ENCODE data around the gene DGKH. TPM values are rescaled to one million over a fixed set of nuclear protein-coding genes. Genes with fewer than 3 reads are reported as not detected.
"Not testable (repeated sequence)": the region's sequence is repeated elsewhere in the genome, so short reads cannot be mapped to it uniquely, and the experiment has no call there.

Gene DGKH
- total RNA-seq, 6 donors from 2014 or later, result 9.6 to 33.2 (median 17.4) TPM

DNA sequence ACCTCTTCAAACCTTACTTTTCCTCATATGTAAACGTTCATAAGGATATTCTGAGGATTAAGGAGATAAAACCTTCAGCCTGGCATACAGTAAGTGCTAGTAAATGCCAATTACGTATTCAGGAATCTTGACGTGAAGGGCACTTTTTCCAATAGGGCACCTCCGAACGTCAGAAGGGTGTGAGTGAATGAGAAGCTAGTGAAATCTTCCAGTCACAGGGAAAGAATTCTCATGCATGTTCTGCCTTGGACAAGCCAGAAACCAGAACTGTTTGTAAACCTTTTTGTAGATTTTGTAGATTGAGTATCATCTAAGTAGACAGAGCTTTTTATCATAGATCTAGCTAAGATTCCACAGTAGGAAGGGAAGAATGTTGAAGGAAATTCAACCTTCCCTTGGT, 16.5 kb downstream of the DGKH start:
- H3K4me1 ChIP-seq, result peaks cover 0 to 4% (median 0%) of the 10 kb centered on the region in 4 donors
- no peaks in the 10 kb centered on the region for H3K27me3 ChIP-seq
- no peak overlapping the region for H3K27ac ChIP-seq
- ATAC-seq (ENCODE audit: low FRiP score in 2 of 2), result no peak
- TF ChIP-seq EP300 (IDR thresholded peaks at IDR 0.05), result no peak
- TF ChIP-seq, protein P1, sequence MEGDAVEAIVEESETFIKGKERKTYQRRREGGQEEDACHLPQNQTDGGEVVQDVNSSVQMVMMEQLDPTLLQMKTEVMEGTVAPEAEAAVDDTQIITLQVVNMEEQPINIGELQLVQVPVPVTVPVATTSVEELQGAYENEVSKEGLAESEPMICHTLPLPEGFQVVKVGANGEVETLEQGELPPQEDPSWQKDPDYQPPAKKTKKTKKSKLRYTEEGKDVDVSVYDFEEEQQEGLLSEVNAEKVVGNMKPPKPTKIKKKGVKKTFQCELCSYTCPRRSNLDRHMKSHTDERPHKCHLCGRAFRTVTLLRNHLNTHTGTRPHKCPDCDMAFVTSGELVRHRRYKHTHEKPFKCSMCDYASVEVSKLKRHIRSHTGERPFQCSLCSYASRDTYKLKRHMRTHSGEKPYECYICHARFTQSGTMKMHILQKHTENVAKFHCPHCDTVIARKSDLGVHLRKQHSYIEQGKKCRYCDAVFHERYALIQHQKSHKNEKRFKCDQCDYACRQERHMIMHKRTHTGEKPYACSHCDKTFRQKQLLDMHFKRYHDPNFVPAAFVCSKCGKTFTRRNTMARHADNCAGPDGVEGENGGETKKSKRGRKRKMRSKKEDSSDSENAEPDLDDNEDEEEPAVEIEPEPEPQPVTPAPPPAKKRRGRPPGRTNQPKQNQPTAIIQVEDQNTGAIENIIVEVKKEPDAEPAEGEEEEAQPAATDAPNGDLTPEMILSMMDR (IDR thresholded peaks at IDR 0.05), result no peak
- TF ChIP-seq POLR2A (IDR thresholded peaks at IDR 0.05), result no peak
- WGBS, 2 donors, result 74 to 80% methylated on average over 5 of the region's 5 CpGs
- H3K36me3 ChIP-seq, result peaks cover 0 to 5% (median 1%) of the 10 kb centered on the region in 4 donors
- H3K9me3 ChIP-seq, result no peaks in the 10 kb centered on the region
- no peak for DNase-seq
- no peak overlapping the region for H3K4me3 ChIP-seq

DNA sequence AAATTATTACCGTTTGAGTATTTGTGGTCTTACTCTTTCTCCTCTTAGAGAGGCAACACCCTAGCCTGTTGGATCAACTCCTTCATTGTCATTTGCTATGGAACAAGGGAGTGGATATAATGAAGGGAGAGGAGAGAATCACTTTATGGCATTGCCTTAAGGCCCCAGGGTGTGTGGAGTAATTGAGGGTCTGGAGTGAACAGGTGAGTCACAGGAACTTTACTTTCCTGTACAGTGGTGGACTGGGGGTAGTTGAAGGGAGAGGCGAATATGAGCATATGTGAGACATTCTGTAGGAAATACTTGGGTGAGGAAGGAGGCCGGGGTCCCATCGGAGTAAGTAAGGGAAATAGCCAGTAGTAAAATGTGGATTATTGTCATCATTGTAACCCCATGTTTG, 17.0 kb downstream of the DGKH start:
- Histone ChIP-seq H3K9me3 (no peaks in the 10 kb centered on the region), H3K4me3 (no peak overlapping the region), H3K4me1 (peaks cover 0 to 4% (median 0%) of the 10 kb centered on the region in 4 donors), H3K36me3 (peaks cover 0 to 3% (median 1%) of the 10 kb centered on the region in 4 donors), H3K27ac (no peak overlapping the region), H3K27me3 (no peaks in the 10 kb centered on the region)
- no peak for DNase-seq
- 85% methylated on average over 4 of the region's 4 CpGs for WGBS, 2 donors
- no peak for ATAC-seq (ENCODE audit: low FRiP score in 2 of 2)
- TF ChIP-seq EP300 (IDR thresholded peaks at IDR 0.05) (no peak), POLR2A (IDR thresholded peaks at IDR 0.05) (no peak), POLR2AphosphoS5 (IDR thresholded peaks at IDR 0.05) (no peak)
- TF ChIP-seq, protein P1 (IDR thresholded peaks at IDR 0.05), result no peak

DNA sequence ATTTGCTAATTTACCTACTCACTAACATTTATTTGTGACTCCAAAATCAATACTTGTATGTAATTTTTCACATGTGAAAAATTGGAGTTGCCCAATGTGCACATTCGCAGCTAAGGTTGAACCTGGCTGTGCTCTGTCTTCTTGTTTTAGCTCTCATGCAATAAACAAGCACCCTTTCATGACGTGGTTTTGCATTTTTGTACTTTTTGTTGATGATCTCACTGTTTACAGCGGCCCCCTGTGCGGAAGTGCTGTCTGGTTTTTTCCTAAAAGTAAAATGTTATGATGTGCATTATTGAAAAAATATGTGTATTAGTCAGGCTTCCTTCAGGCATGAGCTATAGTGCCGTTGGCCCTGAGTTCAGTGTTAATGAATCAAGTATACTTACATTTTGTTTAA, 18.1 kb downstream of the DGKH start:
- peaks cover 0 to 8% (median 0%) of the 10 kb centered on the region in 4 donors for H3K4me1 ChIP-seq
- H3K9me3 ChIP-seq, result no peaks in the 10 kb centered on the region
- H3K36me3 ChIP-seq, result peaks cover 0 to 3% (median 0%) of the 10 kb centered on the region in 4 donors
- no peak overlapping the region for H3K27ac ChIP-seq
- ATAC-seq (ENCODE audit: low FRiP score in 2 of 2), result no peak
- H3K4me3 ChIP-seq, result no peak overlapping the region
- DNase-seq, result no peak
- TF ChIP-seq EP300 (IDR thresholded peaks at IDR 0.05), result no peak
- TF ChIP-seq POLR2AphosphoS5 (IDR thresholded peaks at IDR 0.05), result no peak
- TF ChIP-seq POLR2A (IDR thresholded peaks at IDR 0.05), result no peak
- TF ChIP-seq, protein P1 (IDR thresholded peaks at IDR 0.05), result no peak
- 74 to 82% methylated on average over 5 of the region's 5 CpGs for WGBS, 2 donors
- H3K27me3 ChIP-seq, result no peaks in the 10 kb centered on the region

DNA sequence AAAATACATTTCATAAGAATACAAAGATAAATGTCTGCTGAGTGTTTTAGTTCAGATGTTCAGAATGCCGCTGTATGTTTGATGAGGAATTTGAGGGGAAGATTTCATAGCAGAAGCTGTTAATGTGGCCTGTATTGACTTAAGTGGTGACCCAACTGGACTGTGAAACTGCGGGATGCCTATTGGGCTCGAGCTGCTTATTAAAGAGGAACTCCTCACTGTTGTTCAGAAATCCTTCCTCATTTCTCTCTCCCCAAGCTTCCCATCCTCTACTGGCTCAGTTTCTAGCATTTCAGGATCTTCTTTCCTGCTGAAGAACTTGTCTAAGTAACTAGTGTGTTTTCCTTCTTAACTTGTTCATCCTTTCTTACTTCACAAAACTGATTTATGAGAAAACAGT, 20.4 kb downstream of the DGKH start:
- DNase-seq (no peak), ATAC-seq (ENCODE audit: low FRiP score in 2 of 2) (no peak)
- Histone ChIP-seq H3K9me3 (no peaks in the 10 kb centered on the region), H3K36me3 (peaks cover 0 to 3% (median 1%) of the 10 kb centered on the region in 4 donors), H3K27ac (no peak overlapping the region), H3K4me3 (no peak overlapping the region), H3K27me3 (no peaks in the 10 kb centered on the region), H3K4me1 (peaks cover 0 to 10% (median 0%) of the 10 kb centered on the region in 4 donors)
- WGBS, 2 donors, result 54 to 76% methylated on average over 3 of the region's 3 CpGs
- TF ChIP-seq, protein P1 (IDR thresholded peaks at IDR 0.05), result no peak
- TF ChIP-seq POLR2A (IDR thresholded peaks at IDR 0.05) (no peak), EP300 (IDR thresholded peaks at IDR 0.05) (no peak), POLR2AphosphoS5 (IDR thresholded peaks at IDR 0.05) (no peak)

DNA sequence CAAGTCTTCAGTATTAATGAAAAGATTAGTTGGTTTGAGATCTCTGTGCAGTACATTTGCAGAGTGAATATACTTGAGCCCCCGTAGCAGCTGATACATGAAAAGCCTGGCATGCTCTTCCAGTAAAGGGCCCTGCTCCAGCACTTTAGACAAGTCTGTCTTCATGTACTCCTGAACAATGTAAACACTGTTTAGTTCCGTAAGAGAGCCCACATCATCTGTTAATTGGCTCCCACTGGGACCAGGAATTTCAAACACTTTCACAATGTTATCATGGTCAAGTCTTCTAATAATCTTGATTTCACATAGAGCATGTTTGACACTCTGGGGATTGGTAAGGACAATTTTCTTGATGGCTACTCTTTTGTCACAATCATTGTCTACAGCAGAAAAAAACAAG, 22.2 kb downstream of the DGKH start:
- ATAC-seq (ENCODE audit: low FRiP score in 2 of 2); H3K4me1 ChIP-seq; H3K27ac ChIP-seq; H3K9me3 ChIP-seq; H3K36me3 ChIP-seq; DNase-seq; H3K27me3 ChIP-seq; H3K4me3 ChIP-seq: not testable (repeated sequence)
- WGBS, 2 donors, result 57% methylated on average over 2 of the region's 2 CpGs

DNA sequence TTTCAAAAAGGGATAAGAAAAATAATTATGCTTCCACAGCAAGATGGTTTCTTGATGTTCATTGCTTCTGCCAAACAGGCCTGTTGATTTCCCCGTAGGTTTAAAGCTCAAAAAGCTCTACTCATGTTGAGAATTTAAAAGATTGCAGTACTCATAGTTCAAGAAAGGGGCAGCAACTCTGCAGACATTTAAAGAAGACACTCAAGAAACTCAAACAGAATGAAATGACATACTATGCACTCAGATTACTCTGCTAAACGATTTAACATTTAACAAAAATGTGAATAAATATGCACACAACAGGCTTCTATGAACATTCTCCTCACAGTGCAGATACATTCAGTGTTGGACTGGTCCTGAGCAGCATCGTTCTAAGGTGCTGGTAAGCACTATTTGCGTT, 22.7 kb downstream of the DGKH start:
- not testable (repeated sequence) for ATAC-seq (ENCODE audit: low FRiP score in 2 of 2); H3K27ac ChIP-seq; H3K9me3 ChIP-seq; H3K4me3 ChIP-seq; H3K36me3 ChIP-seq; H3K27me3 ChIP-seq; DNase-seq
- peaks cover 0 to 11% (median 0%) of the 10 kb centered on the region in 4 donors for H3K4me1 ChIP-seq
- WGBS, 2 donors, result 70 to 78% methylated on average over 4 of the region's 4 CpGs

All from upper lobe of left lung (tissue), 6 donors.